GM12891 (cell line): Measurements from ENCODE around the gene XAB2.

Experiments
- POLR2A ChIP-seq: IDR thresholded peaks from 2 replicates; pipeline ENCODE4 v1.6.1; 2011; ENCODE audit warnings: low read depth, low read length, control low read depth
- POLR2AphosphoS5 ChIP-seq: IDR thresholded peaks from 2 replicates; pipeline ENCODE4 v1.6.1; 2011; ENCODE audit warnings: low read depth, low read length, control low read depth
- SPI1 ChIP-seq: IDR thresholded peaks from 2 replicates; pipeline ENCODE4 v1.6.1; 2011; ENCODE audit warnings: low read depth, low read length, control low read depth
- TAF1 ChIP-seq: IDR thresholded peaks from 2 replicates; pipeline ENCODE4 v1.6.1; 2011; ENCODE audit warnings: low read depth, low read length, control low read depth

- TF ChIP-seq POLR2AphosphoS5 (no peak), POLR2A (no peak), TAF1 (no peak), SPI1 (no peak)
Measured at GRCh38 chr19:7611541-7612279, 17.6 kb downstream of the XAB2 start.
